Stimulated activated naive CD4-positive, alpha-beta T cell (primary cell): Measurements from ENCODE around the gene TMEM164.
A peak's percentile ranks its signal among the peaks of the same experiment; 100 is the strongest.
"Not testable (repeated sequence)": the region's sequence is repeated elsewhere in the genome, so short reads cannot be mapped to it uniquely, and the experiment has no call there.

ENCODE experiments used
- DNase-seq, 6 experiments: peaks; one replicate each; lab custom pipeline; 2025; lab: John Stamatoyannopoulos, UW

TMEM164 gene

DNA sequence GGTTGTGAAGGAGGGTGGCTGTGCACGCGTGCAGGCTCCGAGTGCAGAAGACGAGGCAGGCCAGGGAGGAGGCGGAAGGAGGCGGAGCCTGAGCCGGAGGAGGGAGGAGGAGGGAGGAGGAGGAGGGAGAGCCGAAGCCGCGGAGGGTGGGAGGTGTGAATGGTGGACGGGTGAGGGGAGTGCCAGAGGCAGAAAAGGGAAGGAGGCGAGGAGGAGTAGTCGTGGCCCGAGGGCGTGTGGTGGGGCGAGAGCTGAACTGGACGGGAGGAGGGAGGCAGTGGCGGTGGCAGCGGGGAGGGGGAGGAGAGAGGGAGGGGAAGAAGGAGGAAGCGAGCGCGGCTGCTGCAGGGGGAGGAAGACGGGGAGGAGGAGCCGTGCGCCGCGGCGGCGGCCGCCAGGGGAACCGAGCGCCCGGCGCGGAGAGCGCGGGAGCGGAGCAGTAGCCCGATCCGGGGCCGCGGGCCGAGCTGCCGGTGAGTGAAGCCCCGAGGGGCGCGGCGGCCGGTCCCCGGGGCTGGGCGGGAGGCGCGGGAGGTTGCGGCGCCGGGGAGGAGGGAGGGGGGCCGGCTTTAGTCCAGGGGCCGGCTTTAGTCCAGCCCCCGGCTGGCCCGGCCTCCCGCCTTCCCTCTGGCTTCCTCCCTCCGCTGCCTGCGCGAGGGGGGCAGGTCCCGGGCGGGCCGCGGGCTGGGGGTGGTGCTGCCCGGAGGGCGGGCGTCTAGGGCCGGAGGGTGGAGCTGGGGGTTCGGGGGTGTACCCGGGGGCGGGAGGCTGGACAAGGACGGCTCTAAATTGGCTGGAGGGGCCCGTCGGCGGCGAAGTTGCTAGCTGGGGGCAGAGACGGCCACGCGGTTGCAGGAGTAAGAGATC, at the start of gene TMEM164:
TSS of gene TMEM164 (plus strand) at position 815 of the 867 bp plus-strand sequence. CDS start 661 bp downstream, outside the sequence.
- peak; percentile 62 to 90 (median 75) for DNase-seq

DNA sequence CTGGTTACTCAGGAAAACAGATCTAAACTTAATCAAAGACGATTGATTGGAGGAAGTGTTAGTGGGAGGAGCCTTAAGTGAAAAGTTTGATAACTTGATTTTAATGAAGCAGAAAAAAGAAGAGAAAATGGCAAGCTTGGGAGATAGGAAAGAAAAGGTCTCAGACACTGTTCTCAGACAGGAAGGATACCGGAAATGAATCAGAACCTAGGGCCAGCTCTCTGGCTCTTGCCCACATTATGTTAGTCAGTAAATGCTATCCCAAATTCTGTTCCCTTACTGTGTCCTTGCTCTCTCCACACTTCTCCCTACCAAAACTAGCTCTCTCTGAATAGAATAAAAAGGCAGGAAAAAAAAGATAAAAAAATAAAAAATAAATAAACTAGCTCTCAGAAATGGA, 48.6 kb upstream of the TMEM164 start:
- no peak for DNase-seq

DNA sequence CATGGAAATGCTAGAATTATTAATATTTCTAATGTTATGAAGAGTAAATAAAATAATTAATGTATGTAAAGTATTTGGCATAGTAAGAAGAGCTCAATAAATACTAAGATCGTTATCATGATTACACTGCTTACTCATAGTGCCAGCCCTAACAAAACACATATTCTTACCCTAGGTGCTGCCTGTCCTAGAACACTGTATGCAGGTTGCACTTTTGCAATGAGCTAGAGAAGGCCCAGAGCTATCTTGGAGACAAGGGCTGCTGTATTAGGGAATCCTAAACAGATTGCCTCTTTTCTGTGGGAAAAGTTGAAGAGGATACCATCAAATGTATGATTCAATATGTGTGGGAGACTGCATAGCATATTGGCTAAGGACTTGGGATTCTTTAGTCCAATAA, 48.0 kb upstream of the TMEM164 start:
- DNase-seq = no peak

DNA sequence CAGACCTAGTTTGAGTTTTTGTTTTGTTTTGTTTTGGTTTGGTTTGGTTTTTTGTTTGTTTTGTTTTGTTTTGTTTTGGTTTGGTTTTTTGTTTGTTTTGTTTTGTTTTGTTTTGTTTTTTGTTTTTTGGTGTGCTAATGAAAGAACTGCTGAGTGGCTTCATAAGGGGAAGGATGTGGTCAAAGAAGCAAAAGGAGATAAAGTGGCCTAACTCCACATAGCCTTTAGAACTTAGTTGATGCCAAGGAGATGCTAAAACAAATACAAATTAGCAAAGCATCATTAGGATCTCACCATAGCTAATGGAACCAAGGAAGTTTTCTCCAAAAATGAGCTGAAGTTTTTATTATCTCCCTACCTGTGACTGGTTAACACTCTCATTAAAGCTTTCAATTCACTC, 44.6 kb upstream of the TMEM164 start:
- DNase-seq = no peak

DNA sequence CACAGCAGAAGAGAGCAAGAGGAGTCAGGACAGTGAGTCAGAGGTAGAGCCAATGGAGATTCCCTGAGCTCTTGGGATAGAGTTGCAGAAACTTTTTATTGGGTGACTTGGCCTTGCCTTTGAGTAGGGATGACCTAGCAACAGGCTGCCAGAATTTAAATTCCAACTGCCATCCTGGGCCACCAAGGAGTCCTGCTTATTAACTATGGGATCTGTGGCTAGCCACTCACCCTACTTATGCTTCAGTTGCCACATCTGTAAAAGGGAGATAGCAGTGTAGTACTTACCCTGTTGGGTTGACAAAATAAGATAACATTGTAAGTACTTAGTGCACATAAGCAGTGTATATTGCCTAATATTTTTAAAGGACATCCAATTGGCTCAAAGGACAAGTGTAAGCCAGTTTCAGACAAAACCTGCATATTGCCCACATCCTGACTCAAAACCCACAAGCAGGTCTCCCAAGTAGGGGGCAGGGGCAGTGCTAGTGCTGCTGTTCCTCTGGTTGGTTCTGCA, 43.5 kb upstream of the TMEM164 start:
- DNase-seq = no peak

DNA sequence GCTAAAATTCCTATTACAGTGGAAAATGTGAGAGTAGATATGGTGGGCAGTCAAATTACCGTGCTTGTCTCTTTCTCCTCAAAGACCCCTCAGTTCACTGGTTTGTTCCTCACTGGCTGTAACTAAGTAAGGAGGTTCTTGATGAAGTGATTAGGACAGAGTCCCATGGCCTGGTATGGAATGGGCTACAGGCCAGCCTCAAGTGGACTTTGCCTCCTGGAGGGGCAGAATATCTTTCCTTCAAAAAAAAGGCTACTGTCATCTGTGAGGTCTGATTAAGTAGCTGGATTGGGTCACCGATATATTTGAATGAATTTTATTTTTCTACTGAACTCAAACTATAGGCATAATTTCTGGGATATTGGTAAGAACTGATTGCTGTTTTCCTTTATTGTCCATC, 38.5 kb upstream of the TMEM164 start:
- no peak for DNase-seq

DNA sequence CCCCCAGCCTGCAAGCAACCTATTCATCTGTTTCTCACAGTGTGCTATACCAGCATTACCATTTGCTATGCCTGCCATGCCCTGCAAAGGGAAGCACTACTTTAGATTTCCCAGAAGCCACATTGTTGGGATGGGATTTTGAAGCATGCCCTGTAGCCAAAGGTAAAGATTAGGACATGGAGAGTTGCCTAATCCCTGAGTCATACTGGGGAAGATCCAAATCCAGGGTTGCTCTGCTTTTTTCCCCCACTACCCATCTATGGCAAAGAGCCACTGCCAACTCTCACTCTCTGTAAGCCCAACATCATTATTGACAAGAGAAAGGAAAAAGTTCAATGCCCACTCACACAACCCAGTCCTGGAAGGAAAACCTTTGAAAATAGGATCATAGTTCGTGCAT, 36.7 kb upstream of the TMEM164 start:
- no peak for DNase-seq

DNA sequence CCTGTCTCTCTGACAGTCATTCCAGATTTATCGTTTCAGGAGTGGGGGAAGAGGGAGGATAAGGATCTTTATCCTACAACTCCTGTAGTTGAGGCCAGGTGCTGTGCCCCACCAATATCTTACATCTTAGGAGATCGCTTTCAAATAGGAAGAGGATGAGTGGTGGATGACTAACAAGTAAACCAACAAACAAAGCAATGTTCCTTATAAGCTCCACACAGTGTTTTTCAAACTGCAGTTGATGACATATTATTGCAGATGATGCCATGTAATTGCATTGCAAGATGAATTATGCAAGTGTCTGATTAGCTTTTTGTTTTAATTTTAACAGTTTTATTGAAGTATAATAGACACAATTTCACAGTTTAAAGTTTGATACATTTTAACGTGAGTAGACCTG, 35.8 kb upstream of the TMEM164 start:
- DNase-seq = no peak

DNA sequence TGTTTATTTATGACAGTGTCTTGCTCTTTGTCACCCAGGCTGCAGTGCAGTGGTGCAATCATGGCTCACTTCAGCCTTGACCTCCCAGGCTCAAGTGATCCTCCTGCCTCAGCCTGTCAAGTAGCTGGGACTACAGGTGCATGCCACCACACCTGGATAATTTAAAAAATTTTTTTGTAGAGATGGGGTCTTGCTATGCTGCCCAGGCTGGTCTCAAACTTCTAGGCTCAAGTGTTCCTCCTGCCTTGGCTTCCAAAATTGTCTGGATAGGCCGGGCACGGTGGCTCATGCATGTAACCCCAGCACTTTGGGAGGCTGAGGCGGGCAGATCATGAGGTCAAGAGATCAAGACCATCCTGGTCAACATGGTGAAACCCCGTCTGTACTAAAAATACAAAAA, 32.1 kb upstream of the TMEM164 start:
- DNase-seq = not testable (repeated sequence)

DNA sequence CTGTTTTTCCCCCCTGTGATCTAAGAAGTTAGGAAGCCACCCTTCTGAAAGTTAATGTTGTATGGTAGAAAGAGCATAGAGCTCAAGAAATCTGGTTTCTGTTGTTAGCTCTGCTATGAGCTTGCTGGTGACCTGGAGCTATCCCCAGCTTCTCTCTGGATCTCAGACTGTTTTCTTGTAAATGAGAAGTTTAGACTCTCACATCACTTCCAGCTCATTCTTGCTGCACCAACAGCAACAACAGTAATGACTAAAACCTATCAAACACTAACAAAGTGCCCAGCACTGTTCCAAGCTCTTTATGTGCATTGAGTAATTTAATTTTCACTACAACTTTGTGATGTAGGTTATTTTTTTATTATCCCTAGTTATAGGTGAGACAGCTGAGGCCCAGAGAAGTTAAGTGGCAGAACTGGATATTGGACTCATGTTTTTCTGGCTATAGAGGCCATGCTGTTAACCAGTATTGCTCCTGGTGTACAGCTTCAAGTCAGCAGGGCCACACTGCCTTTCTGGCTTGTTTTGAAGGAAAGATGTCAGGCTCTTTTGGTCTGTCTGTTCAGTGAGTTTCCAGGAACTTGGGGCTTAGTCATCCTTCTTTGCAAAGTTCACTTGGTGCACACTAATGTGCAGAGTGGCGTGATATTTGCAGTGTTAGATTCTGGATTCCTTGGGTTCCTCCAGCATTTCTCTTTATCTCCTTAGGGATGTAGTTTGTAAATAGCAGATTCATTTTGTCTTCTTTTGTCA, 27.8 kb upstream of the TMEM164 start:
- no peak for DNase-seq

DNA sequence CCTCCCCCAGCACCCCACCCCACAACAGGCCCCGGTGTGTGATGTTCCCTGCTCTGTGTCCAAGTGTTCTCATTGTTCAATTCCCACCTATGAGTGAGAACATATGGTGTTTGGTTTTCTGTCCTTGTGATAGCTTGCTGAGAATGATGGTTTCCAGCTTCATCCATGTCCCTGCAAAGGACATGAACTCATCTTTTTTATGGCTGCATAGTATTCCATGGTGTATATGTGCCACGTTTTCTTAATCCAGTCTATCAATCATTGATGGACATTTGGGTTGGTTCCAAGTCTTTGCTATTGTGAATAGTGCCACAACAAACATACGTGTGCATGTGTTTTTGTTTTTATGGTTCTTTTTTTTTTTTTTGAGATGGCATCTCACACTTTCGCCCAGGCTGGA, 17.7 kb upstream of the TMEM164 start:
- DNase-seq = not testable (repeated sequence)

DNA sequence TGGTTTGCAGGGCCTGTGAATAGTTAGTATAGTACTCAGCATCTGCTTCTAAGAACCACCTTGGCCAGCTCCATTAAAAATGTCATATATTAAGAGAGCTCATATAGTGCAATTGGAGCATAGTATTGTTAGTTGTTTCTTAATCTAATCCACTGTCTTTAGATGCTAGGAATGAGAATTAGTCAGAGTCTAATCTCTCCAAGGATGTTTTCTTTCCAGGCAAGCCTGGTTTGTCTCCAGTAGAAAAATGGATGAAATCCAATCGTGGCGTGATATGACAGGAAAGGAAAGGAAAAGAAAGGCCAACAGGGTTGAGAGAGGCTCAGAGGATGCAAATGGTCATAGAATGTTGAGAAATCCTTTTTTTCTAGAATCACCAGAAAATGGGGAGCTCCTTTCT, 15.0 kb upstream of the TMEM164 start:
- no peak for DNase-seq

DNA sequence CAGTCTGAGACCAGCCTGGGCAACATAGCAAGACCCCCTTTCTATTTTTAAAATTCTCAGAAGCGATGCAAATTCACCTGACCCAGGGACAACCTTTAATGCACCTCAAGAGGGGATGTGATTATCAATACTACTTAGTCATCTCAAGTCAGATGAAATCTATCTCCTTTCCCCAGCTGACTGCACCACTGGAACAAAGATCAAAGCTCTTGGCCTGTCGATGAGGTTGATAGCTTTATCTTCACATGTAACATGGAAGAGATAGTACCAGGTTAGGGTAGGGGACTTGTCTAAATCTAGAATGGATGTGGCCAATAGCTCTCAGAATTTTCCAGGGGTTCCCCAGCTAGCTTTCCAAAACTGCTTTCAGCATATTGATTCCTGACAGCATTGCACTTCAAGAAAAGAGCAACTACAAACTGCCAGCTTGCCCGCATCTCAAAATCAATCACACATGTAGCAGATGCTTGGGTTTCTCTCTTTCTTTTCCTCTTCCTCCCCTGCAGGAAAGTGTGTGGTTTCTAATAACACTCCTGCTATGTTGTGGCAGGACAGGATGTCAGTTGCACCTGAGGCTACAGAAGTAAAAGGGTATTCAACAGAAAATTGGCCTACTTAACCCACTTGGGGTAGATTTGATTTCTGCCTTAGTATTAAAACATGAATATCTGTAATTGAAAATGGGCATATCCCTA, 12.2 kb upstream of the TMEM164 start:
- peak in 2 of 6 experiments; percentile 3 to 6 for DNase-seq

DNA sequence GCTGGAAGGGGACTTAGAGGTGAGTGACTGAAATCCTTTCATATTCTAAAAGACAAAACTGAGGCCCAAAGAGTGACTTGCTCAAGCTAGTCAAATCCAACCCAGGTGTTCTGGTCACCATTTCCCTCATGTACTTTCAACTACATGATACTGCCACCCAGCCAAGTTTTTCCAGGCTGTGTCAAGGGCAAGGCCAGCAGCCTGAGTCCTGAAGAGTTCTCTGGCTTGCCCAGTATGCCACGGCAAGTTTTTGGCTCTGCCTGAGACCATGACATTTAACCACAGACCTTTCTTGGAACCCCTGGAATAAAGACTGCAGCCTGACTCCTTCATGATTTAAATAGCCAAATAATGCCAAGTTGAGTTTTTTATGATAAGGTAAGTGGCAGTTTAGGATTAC, 10.7 kb upstream of the TMEM164 start:
- DNase-seq = no peak

DNA sequence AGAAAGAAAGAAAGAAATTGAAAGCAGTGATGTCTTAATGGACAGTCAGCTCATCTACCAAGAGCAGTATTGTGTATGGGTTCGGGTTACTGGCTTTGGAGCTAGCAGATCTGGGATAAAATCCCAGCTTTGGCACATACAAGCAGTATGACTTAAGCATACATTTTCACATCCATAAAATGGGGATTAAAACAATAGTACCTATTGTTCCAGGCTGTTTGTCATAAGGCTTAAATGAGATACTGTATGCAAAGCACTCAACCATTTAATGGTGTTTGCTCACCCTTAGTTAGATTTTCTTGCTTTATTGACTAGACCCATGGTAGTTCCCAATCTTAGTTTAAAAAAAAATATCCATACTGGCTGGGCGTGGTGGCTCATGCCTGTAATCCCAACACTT, 7.8 kb upstream of the TMEM164 start:
- no peak for DNase-seq

DNA sequence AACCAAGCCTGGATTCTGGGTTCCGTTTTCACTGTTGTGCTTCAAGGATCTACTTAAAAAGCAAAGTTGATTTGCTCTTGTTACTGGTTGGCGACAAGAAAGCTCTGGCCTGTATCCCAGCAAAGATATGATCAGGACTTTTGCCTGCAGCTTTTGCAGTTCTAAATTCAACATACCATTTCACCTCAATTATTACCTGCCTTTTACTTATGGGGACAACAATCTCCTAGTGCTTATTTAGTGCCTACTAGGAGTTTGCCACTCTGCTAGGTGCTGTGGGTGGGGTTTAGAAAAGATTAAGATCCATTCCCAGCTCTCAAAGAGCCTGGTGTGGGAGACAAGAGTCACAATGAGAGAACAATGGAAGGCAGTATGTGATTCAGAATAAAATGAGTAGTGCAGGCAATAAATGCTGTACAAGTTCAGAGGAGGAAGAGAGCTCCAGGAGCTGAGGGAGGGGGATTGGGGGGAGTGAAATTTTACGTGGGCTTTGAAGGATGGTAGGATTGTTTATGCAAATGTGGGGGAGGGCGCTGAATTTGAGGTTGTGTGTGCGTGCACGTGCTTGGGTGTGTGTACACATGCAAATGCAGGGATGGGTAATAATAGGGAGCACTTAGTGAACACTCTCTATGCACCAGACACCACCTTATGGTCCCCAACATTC, 5.0 kb upstream of the TMEM164 start:
- no peak for DNase-seq

DNA sequence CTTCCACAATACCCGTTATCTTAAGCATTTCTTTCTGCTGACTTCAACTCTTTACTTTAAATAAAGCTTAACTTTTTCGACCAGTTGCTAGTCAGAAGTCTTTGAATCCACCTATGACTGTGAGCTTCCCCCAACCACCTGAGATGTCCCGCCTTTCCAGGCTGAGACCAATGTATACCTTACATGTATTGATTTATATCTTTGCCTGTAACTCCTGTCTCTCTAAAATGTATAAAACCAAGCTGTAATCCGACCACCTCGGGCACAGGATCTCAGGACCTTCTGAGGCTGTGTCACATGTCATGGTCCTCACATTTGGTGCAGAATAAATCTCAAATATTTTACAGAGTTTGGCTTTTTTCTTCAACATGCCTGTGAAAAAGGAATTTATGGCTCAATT, 2.9 kb upstream of the TMEM164 start:
- DNase-seq = no peak

DNA sequence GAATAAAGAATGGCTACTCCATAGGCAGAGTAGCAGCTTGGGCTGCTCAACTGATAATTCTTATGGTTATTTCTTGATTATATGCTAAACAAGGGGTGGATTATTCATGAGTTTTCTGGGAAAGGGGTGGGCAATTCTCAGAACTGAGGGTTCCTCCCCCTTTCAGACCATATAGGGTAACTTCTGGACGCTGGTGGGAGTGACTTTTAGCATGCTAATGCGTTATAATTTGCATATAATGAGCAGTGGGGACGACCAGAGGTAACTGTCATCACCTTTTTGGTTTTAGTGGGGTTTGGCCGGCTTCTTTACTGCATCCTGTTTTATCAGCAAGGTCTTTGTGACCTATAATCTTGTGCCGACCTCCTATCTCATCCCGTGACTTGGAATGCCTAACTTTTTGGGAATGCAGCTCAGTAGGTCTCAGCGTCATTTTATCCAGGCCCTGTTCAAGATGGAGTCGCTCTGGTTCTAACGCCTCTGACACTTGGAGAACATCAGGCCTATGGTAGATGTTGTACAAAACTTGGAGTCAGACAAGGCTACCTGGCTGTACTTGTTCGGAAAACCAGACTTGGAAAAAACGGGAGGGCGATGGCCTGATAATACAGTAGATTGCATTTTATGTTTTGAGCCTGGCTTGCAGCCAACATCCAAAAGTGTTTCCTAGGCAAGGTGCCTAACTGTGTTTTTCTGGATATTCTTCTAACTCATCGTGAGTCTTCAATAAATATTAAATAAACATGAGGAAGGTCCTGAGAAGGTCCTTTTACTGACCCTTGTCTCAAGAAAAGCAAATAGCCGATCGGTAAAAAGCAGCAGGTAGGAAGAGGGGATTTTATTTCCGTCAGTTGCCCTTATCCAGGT, 1.8 kb upstream of the TMEM164 start:
- DNase-seq = no peak

DNA sequence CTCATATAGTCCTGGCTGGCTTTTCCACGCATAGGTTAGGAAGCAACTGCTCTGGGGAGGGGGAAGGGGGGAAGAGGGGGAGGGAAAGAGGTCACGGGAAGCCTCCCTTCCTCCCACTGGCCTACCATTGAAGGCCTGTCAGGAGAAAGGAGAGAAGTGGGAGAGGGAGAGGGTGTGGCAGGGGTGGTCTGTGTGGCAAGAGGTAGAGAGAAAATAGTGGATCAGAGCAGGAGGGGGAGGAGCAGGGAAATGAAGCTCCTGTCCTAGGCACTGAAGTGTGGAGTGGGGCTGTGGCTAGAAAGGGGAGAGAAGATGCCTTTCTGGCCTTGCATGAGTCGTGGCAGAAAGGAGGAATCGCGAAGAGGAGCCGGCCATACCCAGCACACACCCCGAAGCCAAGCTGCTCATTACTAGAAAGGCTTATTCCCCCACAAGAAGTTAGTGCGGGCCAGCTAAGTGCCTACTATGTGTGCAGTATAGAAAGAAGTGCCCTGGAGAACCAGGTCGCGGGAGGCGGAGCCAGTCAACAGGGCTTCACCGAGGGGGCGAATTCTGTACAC, 1.1 kb upstream of the TMEM164 start:
- no peak for DNase-seq
